Measurements from ENCODE around the gene SOX15. TPM values are rescaled to one million over a fixed set of nuclear protein-coding genes. Genes with fewer than 3 reads are reported as not detected.
"Not testable (repeated sequence)": the region's sequence is repeated elsewhere in the genome, so short reads cannot be mapped to it uniquely, and the experiment has no call there.

Gene SOX15
- total RNA-seq (2014; rRNA removed; shearing (Covaris generic)) = 2.0 and 7.2 TPM in 2 replicates

DNA sequence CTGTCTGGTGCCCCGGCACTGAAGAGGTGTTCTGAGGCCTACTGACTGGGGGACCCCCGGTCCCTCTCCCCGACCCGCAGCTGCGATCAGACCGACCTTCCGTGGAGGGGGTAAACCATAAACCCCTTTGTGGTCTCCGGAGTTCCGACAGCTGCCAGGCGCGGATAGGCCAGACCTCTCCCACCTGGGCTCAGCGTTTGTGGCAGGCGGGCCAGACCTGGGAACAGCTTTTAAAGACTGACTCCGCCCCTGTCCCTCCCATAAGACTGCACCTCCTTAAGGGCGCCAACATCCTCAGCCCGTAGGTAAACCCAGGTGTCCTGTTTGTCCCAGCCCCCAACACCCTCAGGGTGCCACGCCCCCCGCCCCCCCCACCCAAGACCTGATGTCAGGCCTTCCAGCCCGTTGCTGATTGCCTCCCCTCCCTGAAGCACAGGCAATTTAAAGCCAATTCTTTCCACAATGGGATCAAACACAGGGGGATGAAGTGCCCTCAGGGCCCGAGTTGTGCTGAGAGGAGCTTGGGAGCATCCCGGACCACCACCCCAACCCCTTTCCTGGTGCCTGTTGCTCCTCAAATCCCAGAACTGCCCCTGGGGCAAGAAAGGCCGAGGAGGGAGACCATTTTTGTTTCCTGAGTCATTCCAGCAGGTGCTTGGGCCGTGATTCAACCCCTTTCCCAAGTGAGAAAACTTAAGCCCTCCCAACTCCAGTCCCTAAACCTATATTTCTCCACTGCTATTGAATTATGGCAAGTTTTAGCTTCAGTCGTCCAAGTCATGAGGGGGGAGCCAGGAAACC lies at the start of gene SOX15:
TSS of gene SOX15 (minus strand) at position 204 of the 801 bp plus-strand sequence. CDS start 418 bp downstream, outside the sequence.
- DNase-seq (ENCODE audit: low spot score) = peak; percentile 73

DNA sequence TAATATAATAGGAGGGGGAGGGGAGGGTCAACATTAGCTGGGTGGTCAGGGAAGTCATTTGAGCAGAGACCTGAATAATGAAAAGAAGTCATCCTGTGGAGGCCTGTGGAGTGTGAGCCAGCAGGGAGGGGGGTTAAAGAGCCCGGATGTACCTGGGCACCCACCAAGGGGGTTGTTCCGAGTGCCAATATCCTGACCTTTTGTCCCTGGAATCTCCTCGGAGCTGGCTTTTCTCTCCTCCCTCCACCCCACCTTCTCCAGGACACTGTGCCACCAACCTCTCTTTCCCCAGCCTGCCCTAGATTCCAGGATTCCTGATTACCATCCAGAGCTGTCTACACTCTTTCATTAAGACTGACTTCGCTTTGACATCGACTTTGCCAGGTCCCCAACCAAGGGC lies 46.3 kb upstream of the SOX15 start:
- DNase-seq (ENCODE audit: low spot score) = no peak

- DNase-seq (ENCODE audit: low spot score) = peak; percentile 26
These were observed 44.5 kb upstream of the SOX15 start for GRCh38 chr17:7634384-7634783.

DNA sequence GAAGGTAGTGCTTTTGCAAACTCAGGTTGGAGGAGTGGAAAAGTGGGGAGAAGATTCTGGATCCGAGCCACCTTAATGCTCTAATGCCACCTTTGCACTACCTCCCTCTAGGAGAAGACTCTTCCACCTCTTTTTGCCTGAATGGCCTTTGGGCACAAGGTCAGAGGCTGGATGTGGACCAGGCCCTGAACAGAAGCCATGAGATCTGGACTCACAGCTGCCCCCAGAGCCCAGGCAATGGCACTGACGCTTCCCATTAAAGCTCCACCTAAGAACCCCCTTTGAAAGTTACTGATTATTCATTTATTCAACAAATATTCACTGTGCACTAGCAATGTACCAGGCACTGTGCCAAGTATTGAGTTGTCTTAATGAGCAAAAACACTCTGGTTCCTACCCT lies 43.2 kb upstream of the SOX15 start:
- DNase-seq (ENCODE audit: low spot score) = no peak

GRCh38 chr17:7632492-7632894 lies 42.6 kb upstream of the SOX15 start:
- peak; percentile 59 for DNase-seq (ENCODE audit: low spot score)

- no peak for DNase-seq (ENCODE audit: low spot score)
These were observed 41.8 kb upstream of the SOX15 start for GRCh38 chr17:7631398-7632380.

- no peak for DNase-seq (ENCODE audit: low spot score)
These were observed 40.2 kb upstream of the SOX15 start, which contains the start of gene SHBG for GRCh38 chr17:7629939-7630571. Gene SHBG (plus strand): TSS chr17:7630135. CDS start chr17:7630173, 38 bp downstream.

DNA sequence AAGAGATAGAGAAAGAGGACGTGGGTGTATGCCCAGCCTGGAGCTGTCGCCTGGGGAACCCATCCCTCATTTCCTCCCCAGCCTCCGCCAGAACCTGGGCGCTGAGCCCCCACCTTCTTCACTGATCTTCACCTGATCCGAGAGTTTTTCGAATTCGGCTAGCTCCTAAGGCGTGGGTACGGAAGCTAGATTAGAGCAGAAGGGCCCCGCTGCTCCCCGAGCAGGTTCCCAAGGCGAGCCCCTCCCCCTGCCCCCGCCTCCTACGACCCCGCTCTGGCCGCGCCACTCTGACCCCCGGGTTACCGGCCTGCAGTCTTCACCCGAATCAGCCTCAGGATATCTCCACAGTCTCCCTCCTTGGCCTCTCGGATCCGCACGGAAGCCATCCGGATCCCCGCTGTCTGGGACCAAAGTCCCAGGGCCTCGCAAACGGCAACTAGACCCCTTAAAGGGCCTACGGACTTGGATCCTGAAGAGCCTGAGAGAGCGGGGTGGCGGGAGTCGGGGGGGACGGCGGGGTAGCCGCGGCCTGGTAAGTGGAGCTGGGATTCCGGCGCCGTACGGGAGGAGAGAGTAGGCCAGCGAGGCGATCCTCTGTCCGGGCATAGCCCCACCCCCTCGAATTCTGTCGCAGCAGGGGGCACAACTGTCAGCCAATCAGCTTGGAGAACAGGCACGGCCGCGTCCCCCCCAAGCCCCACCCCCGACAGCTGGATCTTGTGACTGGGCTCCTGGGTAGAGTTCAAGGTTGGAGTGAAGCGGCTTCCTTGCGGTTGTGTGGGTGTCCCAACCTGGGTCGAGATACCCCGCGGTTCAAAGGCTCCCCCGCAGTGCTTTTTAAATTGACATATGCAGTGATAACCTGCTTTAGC lies 37.6 kb upstream of the SOX15 start, which contains the start of gene SAT2:
TSS of gene SAT2 (minus strand) at position 572 of the 872 bp plus-strand sequence. CDS start at position 386, 186 bp downstream.
- DNase-seq (ENCODE audit: low spot score) = peak; percentile 92

DNA sequence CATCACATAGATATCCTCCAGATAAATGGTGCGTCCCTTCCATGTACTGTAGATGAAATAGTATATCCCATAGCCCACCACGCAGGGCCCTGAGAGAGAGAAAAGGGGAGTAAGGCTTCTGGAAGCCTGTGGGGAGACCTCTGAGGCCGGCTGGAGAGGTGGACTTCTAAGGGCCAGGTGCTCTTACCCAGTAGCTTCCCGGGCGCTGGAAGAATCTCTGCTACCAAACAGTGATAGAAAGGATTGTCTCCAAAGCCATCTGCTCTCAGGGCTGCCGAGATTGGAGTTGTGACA lies 37.0 kb upstream of the SOX15 start:
- DNase-seq (ENCODE audit: low spot score) = no peak

GRCh38 chr17:7626307-7626706 lies 36.4 kb upstream of the SOX15 start:
- no peak for DNase-seq (ENCODE audit: low spot score)

DNA sequence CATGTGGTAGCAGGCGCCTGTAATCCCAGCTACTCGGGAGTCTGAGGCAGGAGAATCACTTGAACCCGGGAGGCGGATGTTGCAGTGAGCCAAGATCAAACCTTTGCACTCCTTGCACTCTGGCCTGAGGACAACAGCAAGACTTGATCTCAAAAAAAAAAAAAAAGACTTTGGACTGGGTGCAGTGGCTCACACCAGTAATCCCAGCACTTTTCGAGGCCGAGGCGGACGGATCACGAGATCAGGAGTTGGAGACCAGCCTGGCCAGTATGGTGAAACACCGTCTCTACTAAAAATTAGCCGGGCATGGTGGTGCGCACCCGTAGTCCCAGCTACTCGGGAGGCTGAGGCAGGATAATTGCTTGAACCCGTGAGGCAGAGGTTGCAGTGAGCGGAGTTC lies 35.9 kb upstream of the SOX15 start:
- not testable (repeated sequence) for DNase-seq (ENCODE audit: low spot score)

DNA sequence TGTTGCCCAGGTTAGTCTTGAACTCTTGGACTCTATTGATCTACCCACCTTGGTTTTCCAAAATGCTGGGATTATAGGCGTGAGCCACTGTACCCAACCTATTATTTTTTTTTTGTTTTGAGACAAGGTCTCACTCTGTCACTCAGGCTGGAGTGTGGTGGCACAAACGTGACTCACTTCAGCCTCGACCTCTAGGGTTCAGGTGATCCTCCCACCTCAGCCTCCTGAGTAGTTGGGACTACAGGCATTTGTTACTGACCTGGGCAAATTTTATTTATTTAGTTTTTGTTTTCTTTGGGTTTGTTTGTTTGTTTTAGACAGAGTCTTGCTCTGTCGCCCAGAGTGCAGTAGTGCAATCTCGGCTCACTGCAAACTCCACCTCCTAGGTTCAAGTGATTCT lies 33.8 kb upstream of the SOX15 start:
- DNase-seq (ENCODE audit: low spot score) = no peak

DNA sequence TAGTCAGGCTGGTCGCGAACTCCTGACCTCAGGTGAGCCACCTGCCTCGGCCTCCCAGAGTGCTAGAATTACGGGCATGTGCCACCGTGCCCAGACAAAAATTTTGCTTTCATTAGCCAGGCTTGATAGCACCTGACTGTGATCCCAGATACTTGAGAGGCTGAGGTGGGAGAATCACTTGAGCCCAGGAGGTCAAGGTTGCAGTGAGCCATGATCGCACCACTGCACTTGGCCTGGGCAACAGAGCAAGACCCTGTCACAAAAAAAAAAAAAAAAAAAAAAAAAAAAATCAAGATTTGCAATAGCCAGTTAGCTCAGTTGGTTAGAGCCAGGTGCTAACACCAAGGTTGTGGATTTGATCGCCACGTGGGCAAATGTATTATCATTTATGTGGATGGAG lies 30.9 kb upstream of the SOX15 start:
- no peak for DNase-seq (ENCODE audit: low spot score)

DNA sequence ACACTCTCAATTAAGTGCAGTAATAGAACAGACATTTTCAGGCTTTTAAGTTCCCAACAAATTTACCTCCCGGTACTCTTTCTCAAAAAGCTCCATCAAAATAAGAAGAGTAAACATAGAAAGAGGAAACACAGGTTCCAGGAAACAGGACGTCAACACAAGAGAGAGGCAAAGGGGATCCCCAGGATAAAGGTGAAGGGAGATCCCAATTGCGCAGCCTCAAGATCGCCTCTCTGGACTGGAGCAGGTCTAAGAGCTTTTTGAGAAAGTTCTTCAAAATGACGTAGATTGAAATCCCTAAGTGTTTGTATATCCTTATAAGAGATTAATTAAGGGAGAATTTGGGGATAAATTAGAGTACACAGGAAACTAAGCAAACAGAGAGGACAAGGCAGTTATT lies 28.7 kb upstream of the SOX15 start:
- no peak for DNase-seq (ENCODE audit: low spot score)

DNA sequence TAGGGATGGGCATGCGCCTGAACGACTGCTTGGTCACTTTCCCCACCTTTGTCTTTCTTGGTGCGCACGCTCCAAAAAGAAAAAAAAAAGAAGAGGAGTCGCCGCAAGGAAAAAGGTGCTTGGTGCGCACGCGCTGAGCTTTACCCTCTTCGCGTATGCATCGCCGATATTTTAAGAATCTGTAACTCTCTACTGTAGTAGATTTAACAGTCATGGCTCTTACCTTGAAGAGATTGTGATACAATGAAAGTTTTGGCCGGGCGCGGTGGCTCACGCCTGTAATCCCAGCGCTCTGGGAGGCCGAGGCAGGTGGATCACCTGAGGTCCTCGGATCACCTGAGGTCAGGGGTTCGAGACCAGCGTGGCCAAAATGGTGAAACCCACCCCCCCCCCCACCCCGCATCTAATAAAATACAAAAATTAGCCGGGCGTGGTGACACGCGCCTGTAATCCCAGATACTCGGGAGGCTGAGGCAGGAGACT lies 25.4 kb upstream of the SOX15 start:
- no peak for DNase-seq (ENCODE audit: low spot score)

GRCh38 chr17:7614425-7615264 lies 24.8 kb upstream of the SOX15 start, which contains the start of gene FXR2:
Gene FXR2 (minus strand): TSS chr17:7614897. CDS start chr17:7614532, 365 bp downstream.
- peak; percentile 100 for DNase-seq (ENCODE audit: low spot score)

GRCh38 chr17:7613769-7614424 lies 24.0 kb upstream of the SOX15 start:
- DNase-seq (ENCODE audit: low spot score) = peak; percentile 22

GRCh38 chr17:7612294-7612640 lies 22.4 kb upstream of the SOX15 start:
- DNase-seq (ENCODE audit: low spot score) = no peak

DNA sequence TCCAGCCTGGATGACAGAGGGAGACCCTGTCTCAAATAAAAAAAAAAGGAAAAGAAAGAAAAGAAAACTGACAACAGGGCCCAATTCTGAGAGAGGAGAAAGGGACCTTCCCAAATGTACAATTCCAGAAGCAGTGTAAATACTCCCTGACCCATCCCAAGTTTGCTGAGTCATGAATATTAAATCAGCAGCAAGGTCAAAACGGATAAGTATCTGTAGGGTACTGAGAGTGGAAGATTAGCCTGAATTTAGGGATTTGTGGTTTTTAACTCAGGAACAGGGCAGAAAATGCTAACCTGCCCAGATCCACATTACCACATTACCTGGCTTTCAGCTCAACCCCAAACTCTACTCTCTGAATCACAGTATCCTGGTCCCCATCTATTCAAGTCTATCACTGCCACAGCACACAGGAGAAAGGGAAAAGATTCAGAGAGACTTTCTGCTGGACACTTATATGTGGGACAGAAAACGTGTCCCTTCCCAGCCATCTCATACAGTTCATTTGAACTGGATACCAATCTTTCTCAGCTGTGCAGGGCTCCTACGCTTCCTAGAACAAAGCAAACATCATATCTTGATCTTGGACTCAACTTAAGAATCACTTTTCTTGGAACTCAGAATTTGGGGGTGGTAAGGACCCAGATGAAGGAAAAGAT lies 21.9 kb upstream of the SOX15 start:
- no peak for DNase-seq (ENCODE audit: low spot score)

Measured in A172 (cell line).